GM12878 (cell line): ENCODE measurements around the gene CNPPD1. TPM values are rescaled to one million over a fixed set of nuclear protein-coding genes. Genes with fewer than 3 reads are reported as not detected.

Experiments used
- SIN3A ChIP-seq: IDR thresholded peaks from 2 replicates; pipeline ENCODE4 v1.6.1; 2012; ENCODE audit warnings: low read depth, low read length, improper control_type of control experiment
- SPI1 ChIP-seq: IDR thresholded peaks from 2 replicates; pipeline ENCODE4 v1.6.1; 2011; ENCODE audit warnings: low read depth, mild to moderate bottlenecking, low read length, moderate library complexity, borderline replicate concordance; ENCODE audit not compliant: insufficient read depth
- SRF ChIP-seq, 2 experiments: IDR thresholded peaks; 2 replicates each; pipeline ENCODE4 v1.6.1; 2011; ENCODE audit warnings: low read depth in 2 of 2, low read length in 2 of 2, mild to moderate bottlenecking in 1 of 2, moderate library complexity in 1 of 2
- STAT1 ChIP-seq: fragments of 450-650 bp; conservative IDR thresholded peaks from 2 replicates; pipeline ENCODE4 v1.6.1; 2014; ENCODE audit warnings: antibody characterized with exemption, mild to moderate bottlenecking
- SUPT20H ChIP-seq: IDR thresholded peaks from 2 replicates; pipeline ENCODE4 v1.6.1; 2011; ENCODE audit warnings: low read depth, mild to moderate bottlenecking, low read length, moderate library complexity, borderline replicate concordance; ENCODE audit not compliant: control insufficient read depth
- TCF12 ChIP-seq: IDR thresholded peaks from 2 replicates; pipeline ENCODE4 v1.6.1; 2011; ENCODE audit warnings: low read depth, mild to moderate bottlenecking, low read length
- polyA plus RNA-seq, 11 experiments: library from polyadenylated mRNA; depleted of rRNA in 4 of 11; unstranded in 6 of 11; stranded (reverse) in 5 of 11; fragments of >200 nt; fragmentation: Nextera tagmentation in 4 of 11; fragmentation: Illumina TruSeq in 1 of 11; extraction: Ambion mirVana in 4 of 11; extraction: Trizol in 1 of 11; gene quantifications; 1 replicate in 1 of 11; 2 replicates in 10 of 11; pipeline versions ENCODE4 v1.2.1 to v1.2.3, GENCODE V29; 2011 to 2016; ENCODE audit warnings: inconsistent platforms in 2 of 11, missing spikeins in 2 of 11, low read depth in 1 of 11
- total RNA-seq, 4 experiments: library from RNA; depleted of rRNA in 3 of 4; stranded (reverse); fragments of >200 nt in 3 of 4; fragmentation: Illumina TruSeq in 1 of 4; extraction: Trizol in 1 of 4; gene quantifications; 2 replicates each; pipeline versions ENCODE4 v1.2.1 to v1.2.3, GENCODE V29; 2013 to 2021
- TF ChIP-seq, protein P1 (sequence below): fragments of 450-650 bp; IDR thresholded peaks from 2 replicates; pipeline ENCODE4 v1.6.1; 2014; ENCODE audit warnings: mild to moderate bottlenecking
- TF ChIP-seq, protein P2 (sequence below): fragments of 450-650 bp; IDR thresholded peaks from 2 replicates; pipeline ENCODE4 v1.6.1; 2016; ENCODE audit warnings: mild to moderate bottlenecking
- TF ChIP-seq, protein P3 (sequence below): IDR thresholded peaks from 2 replicates; pipeline ENCODE4 v1.6.1; 2011; ENCODE audit warnings: borderline replicate concordance, low read depth, mild to moderate bottlenecking, moderate library complexity, low read length; ENCODE audit not compliant: insufficient read depth, poor library complexity, severe bottlenecking

CNPPD1 gene
- total and polyA plus RNA-seq, 10 of the 15 experiments (the other 5 are each of a cell fraction or from before 2014, with no cell fraction given) = 12.2 to 86.6 (median 43.4) TPM

DNA sequence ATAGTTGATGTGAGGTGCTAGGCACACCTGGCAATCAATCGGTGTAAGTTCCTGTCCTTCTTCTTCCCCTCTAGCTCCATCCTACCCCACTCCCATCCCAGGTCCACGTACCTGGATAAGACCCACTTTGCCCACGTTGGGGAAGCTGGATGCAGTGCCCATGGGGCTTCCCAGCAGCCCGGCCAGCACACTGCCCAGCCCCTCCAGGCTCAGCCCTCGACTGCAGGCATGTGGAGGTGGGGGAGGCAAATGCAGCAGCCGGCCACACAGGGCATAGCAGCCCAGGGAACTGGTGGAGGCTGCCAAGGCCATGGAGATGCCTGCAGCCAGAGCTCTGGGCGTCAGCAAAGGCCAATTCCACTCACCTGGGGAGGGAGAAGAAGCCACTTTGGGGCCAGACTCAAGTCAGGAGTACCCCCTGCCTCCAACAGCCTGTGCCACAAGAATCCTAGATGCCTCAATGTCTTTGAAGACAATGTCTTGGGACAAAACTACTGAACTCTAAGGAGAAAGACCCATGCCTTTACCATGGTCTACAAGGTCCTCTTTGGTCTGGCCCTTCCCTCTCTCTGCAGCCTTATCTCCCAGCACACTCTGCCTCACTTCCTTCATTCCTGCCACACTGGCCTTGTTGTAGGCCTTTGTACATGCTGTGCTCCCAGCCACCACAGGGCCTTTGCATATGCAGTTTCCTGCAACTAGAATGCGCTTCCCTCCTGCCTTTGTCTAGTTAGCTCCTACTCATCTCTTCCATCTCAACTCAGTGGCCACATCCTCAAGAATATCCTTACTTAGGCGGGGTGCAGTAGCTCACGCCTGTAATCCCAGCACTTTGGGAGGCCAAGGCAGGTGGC, 11.4 kb downstream of the CNPPD1 start (continued):
- TF ChIP-seq, protein P1, sequence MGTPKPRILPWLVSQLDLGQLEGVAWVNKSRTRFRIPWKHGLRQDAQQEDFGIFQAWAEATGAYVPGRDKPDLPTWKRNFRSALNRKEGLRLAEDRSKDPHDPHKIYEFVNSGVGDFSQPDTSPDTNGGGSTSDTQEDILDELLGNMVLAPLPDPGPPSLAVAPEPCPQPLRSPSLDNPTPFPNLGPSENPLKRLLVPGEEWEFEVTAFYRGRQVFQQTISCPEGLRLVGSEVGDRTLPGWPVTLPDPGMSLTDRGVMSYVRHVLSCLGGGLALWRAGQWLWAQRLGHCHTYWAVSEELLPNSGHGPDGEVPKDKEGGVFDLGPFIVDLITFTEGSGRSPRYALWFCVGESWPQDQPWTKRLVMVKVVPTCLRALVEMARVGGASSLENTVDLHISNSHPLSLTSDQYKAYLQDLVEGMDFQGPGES = no peak
- TF ChIP-seq SPI1 (no peak), SIN3A (no peak), SUPT20H (no peak), TCF12 (no peak), SRF (IDR thresholded peaks at IDR 0.05; ENCODE audit: low read depth in 2 of 2, low read length in 2 of 2) (no peak), STAT1 (no peak)
- TF ChIP-seq, protein P2, sequence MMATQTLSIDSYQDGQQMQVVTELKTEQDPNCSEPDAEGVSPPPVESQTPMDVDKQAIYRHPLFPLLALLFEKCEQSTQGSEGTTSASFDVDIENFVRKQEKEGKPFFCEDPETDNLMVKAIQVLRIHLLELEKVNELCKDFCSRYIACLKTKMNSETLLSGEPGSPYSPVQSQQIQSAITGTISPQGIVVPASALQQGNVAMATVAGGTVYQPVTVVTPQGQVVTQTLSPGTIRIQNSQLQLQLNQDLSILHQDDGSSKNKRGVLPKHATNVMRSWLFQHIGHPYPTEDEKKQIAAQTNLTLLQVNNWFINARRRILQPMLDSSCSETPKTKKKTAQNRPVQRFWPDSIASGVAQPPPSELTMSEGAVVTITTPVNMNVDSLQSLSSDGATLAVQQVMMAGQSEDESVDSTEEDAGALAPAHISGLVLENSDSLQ = no peak
- TF ChIP-seq, protein P3, sequence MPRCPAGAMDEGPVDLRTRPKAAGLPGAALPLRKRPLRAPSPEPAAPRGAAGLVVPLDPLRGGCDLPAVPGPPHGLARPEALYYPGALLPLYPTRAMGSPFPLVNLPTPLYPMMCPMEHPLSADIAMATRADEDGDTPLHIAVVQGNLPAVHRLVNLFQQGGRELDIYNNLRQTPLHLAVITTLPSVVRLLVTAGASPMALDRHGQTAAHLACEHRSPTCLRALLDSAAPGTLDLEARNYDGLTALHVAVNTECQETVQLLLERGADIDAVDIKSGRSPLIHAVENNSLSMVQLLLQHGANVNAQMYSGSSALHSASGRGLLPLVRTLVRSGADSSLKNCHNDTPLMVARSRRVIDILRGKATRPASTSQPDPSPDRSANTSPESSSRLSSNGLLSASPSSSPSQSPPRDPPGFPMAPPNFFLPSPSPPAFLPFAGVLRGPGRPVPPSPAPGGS = no peak
